Left kidney (tissue), 8 donors: ENCODE data around the gene TRIM33. TPM values are rescaled to one million over a fixed set of nuclear protein-coding genes. Genes with fewer than 3 reads are reported as not detected.

Experiments
- DNase-seq: peaks from one replicate; pipeline ENCODE4 v3.0.0-alpha.2; 2013
- long read RNA-seq, 8 donors: transcript quantifications; one replicate each; lab custom pipeline, GENCODE V29; 2026
- polyA plus RNA-seq: library from polyadenylated mRNA; unstranded; fragments of 120-200 nt; gene quantifications from one replicate; pipeline ENCODE4 v1.2.1, GENCODE V29; 2013; ENCODE audit not compliant: insufficient read length

Gene TRIM33
- polyA plus RNA-seq: 74.4 TPM
- long read RNA-seq, donor 1, partial matches to known transcripts: 5 of 6 reads
- long read RNA-seq, donor 1, other reads (novel, unspliced or antisense): 0 of 6 reads
- long read RNA-seq, donor 2, partial matches to known transcripts: 10 of 13 reads
- long read RNA-seq, donor 2, other reads (novel, unspliced or antisense): 0 of 13 reads
- long read RNA-seq, donor 3, full-length matches to known transcripts: 1 of 17 reads
- long read RNA-seq, donor 3, partial matches to known transcripts: 16 of 17 reads
- long read RNA-seq, donor 3, other reads (novel, unspliced or antisense): 0 of 17 reads
- long read RNA-seq, donor 4: 0 reads
- long read RNA-seq, donor 5, partial matches to known transcripts: 0 of 2 reads
- long read RNA-seq, donor 5, other reads (novel, unspliced or antisense): 0 of 2 reads
- long read RNA-seq, donor 6, partial matches to known transcripts: 0 of 2 reads
- long read RNA-seq, donor 6, other reads (novel, unspliced or antisense): 0 of 2 reads
- long read RNA-seq, donor 7, full-length matches to known transcripts: 1 of 1 reads
- long read RNA-seq, donor 7, partial matches to known transcripts: 0 of 1 reads
- long read RNA-seq, donor 7, other reads (novel, unspliced or antisense): 0 of 1 reads
- long read RNA-seq, donor 8: 0 reads

GRCh38 chr1:114511032-114511785, at the start of gene TRIM33:
Gene TRIM33, minus strand, starts transcription at chr1:114511203. Its CDS starts 127 bp downstream, at chr1:114511076.
- DNase-seq: peak; percentile 95

- DNase-seq: no peak
Observed at GRCh38 chr1:114559356-114559755, 48.4 kb upstream of the TRIM33 start.

- no peak for DNase-seq
Observed at GRCh38 chr1:114558544-114558943, 47.5 kb upstream of the TRIM33 start.

- no peak for DNase-seq
Observed at GRCh38 chr1:114554577-114554976, 43.6 kb upstream of the TRIM33 start.

GRCh38 chr1:114552106-114552639, 41.2 kb upstream of the TRIM33 start:
- DNase-seq: no peak

- DNase-seq: no peak
Observed at GRCh38 chr1:114551400-114551799, 40.4 kb upstream of the TRIM33 start.

GRCh38 chr1:114550336-114550735, 39.3 kb upstream of the TRIM33 start:
- DNase-seq: no peak

- DNase-seq: no peak
Observed at GRCh38 chr1:114549137-114549536, 38.1 kb upstream of the TRIM33 start.

- DNase-seq: no peak
Observed at GRCh38 chr1:114547076-114547475, 36.1 kb upstream of the TRIM33 start.

- no peak for DNase-seq
Observed at GRCh38 chr1:114545796-114546195, 34.8 kb upstream of the TRIM33 start.

GRCh38 chr1:114545315-114545714, 34.3 kb upstream of the TRIM33 start:
- DNase-seq: no peak

- no peak for DNase-seq
Observed at GRCh38 chr1:114540821-114541220, 29.8 kb upstream of the TRIM33 start.

GRCh38 chr1:114540272-114540671, 29.3 kb upstream of the TRIM33 start:
- DNase-seq: no peak

GRCh38 chr1:114536043-114536442, 25.0 kb upstream of the TRIM33 start:
- DNase-seq: no peak

GRCh38 chr1:114535401-114535800, 24.4 kb upstream of the TRIM33 start:
- no peak for DNase-seq

- DNase-seq: no peak
Observed at GRCh38 chr1:114531094-114531493, 20.1 kb upstream of the TRIM33 start.

GRCh38 chr1:114530224-114530623, 19.2 kb upstream of the TRIM33 start:
- no peak for DNase-seq

- no peak for DNase-seq
Observed at GRCh38 chr1:114524944-114525343, 13.9 kb upstream of the TRIM33 start.

GRCh38 chr1:114522264-114522575, 11.2 kb upstream of the TRIM33 start:
- DNase-seq: no peak

- no peak for DNase-seq
Observed at GRCh38 chr1:114521396-114522263, 10.6 kb upstream of the TRIM33 start.

GRCh38 chr1:114517348-114517747, 6.3 kb upstream of the TRIM33 start:
- no peak for DNase-seq
